Measurements from ENCODE around the gene TAF4. TPM values are rescaled to one million over a fixed set of nuclear protein-coding genes. Genes with fewer than 3 reads are reported as not detected.

The TAF4 gene
- total RNA-seq, 2 donors from 2014 or later: 12.7 to 29.0 TPM

DNA sequence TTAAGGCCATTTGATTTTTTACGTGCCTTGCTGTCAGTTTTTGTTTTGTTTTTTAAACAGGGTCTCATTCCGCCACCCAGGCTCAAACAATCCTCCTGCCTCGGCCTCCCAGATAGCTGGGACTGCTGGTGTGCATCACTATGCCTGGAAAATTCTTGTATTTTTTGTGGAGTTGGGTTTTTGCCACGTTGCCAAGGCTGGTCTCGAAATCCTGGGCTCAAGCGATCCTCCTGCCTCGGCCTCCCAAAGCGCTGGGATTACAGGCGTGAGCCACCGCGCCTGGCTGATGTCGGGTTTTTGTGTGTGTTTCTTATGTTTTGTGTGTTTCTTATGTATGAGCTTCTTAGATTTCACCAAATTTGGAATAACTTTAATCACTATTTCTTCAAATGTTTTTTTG lies 104.8 kb downstream of the TAF4 start:
- 94 to 95% methylated on average over 12 of the region's 12 CpGs for WGBS, 2 donors
- Histone ChIP-seq H3K4me1 (peaks cover 23% of the 10 kb centered on the region), H3K27me3 (no peaks in the 10 kb centered on the region), H3K4me3 (no peak overlapping the region), H3K9me3 (no peaks in the 10 kb centered on the region), H3K36me3 (replicated peaks in 1 of 2; ENCODE audit: insufficient read depth in 1 of 2, low read depth in 2 of 2) (no peaks in the 10 kb centered on the region), H3K27ac (no peak overlapping the region)
- DNase-seq (peak in 1 of 4 donors; percentile 6), ATAC-seq (no peak)
- intact Hi-C loops (cut with DNase I): no loop called here
- TF ChIP-seq, protein P1, sequence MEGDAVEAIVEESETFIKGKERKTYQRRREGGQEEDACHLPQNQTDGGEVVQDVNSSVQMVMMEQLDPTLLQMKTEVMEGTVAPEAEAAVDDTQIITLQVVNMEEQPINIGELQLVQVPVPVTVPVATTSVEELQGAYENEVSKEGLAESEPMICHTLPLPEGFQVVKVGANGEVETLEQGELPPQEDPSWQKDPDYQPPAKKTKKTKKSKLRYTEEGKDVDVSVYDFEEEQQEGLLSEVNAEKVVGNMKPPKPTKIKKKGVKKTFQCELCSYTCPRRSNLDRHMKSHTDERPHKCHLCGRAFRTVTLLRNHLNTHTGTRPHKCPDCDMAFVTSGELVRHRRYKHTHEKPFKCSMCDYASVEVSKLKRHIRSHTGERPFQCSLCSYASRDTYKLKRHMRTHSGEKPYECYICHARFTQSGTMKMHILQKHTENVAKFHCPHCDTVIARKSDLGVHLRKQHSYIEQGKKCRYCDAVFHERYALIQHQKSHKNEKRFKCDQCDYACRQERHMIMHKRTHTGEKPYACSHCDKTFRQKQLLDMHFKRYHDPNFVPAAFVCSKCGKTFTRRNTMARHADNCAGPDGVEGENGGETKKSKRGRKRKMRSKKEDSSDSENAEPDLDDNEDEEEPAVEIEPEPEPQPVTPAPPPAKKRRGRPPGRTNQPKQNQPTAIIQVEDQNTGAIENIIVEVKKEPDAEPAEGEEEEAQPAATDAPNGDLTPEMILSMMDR (IDR thresholded peaks at IDR 0.05): no peak
- TF ChIP-seq POLR2A (IDR thresholded peaks at IDR 0.05): no peak

GRCh38 chr20:61958773-61959700 lies 106.6 kb downstream of the TAF4 start:
- Histone ChIP-seq H3K4me1 (peaks cover 30% of the 10 kb centered on the region), H3K27me3 (no peaks in the 10 kb centered on the region), H3K36me3 (replicated peaks in 1 of 2; ENCODE audit: insufficient read depth in 1 of 2, low read depth in 2 of 2) (no peaks in the 10 kb centered on the region), H3K27ac (no peak overlapping the region), H3K9me3 (no peaks in the 10 kb centered on the region), H3K4me3 (no peak overlapping the region)
- TF ChIP-seq POLR2A (IDR thresholded peaks at IDR 0.05): no peak
- TF ChIP-seq, protein P1 (IDR thresholded peaks at IDR 0.05): no peak
- WGBS, 2 donors: 75 to 84% methylated on average over 22 of the region's 22 CpGs
- no peak for ATAC-seq
- intact Hi-C loops (cut with DNase I): no loop called here
- peak in 2 of 4 donors; percentile 4 for DNase-seq

GRCh38 chr20:61957961-61958715 lies 107.5 kb downstream of the TAF4 start:
- WGBS, 2 donors: 76 to 81% methylated on average over 12 of the region's 12 CpGs

DNA sequence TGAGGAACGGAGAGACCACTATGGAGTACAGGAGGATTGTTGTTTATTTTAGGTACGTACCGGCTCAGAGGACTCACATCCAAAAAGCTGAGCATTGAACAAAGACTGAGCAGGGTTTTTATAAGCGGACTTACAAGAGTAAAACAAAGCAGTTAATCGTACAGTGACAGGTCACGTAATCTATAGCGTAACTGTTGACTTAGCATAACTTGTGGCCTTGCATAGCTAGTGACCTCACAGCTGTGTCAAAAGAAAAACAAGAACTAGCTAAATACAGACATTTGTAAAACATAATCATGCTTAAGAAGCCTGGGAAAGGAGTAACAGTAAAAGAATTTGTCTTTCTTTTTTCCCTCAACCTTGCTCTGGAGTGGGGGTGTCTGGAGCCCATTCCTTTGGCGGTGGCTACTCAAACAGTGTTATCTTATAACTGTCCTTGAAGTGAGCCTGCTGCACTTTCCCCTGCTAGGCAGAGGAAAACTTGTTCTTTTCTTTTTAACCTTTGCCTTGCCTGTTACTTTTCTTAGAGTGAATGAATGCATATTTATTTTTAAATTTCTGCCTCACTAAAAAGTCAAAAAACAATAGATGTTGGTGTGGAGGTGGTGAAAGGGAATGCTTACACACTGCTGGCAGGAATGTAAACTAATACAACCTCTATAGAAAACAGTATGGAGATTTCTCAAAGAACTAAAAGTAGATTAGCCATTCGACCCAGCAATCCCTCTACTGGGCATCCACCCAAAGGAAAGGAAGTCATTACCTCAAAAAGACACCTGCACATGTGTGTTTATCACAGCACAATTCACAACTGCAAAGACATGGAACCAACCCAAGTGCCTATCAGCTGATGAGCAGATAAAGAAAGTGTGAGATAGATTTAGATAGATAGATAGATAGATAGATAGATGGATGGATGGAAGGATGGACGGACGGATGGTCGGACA lies 109.0 kb downstream of the TAF4 start:
- WGBS, 2 donors: 13 to 15% methylated on average over 12 of the region's 12 CpGs
- Histone ChIP-seq H3K27me3 (no peaks in the 10 kb centered on the region), H3K9me3 (no peaks in the 10 kb centered on the region), H3K4me1 (peaks cover 30% of the 10 kb centered on the region), H3K36me3 (replicated peaks in 1 of 2; ENCODE audit: insufficient read depth in 1 of 2, low read depth in 2 of 2) (no peaks in the 10 kb centered on the region), H3K27ac (peak overlapping the region in 3 of 4 donors; percentile 51 to 71 (median 59)), H3K4me3 (no peak overlapping the region)
- peak; percentile 82 for ATAC-seq
- intact Hi-C loops (cut with DNase I): no loop called here
- TF ChIP-seq POLR2A (IDR thresholded peaks at IDR 0.05): peak in 1 of 3 donors; percentile 12
- TF ChIP-seq, protein P1 (IDR thresholded peaks at IDR 0.05): no peak
- DNase-seq: peak; percentile 36 to 61 (median 47)

More at GRCh38 chr20:61957961-61958715, 107.5 kb downstream of the TAF4 start:
- H3K27ac ChIP-seq: no peak overlapping the region
- no peak overlapping the region for H3K4me3 ChIP-seq
- DNase-seq (no peak), ATAC-seq (no peak)
- peaks cover 30% of the 10 kb centered on the region for H3K4me1 ChIP-seq
- TF ChIP-seq POLR2A (IDR thresholded peaks at IDR 0.05): no peak
- TF ChIP-seq, protein P1 (IDR thresholded peaks at IDR 0.05): no peak
- intact Hi-C loops (cut with DNase I): no loop called here
- H3K36me3 ChIP-seq (replicated peaks in 1 of 2; ENCODE audit: insufficient read depth in 1 of 2, low read depth in 2 of 2): no peaks in the 10 kb centered on the region
- H3K27me3 ChIP-seq: no peaks in the 10 kb centered on the region
- no peaks in the 10 kb centered on the region for H3K9me3 ChIP-seq

Measured in body of pancreas (tissue), 4 donors.